T-cell (primary cell): ENCODE results near the gene ADCY5. TPM values are rescaled to one million over a fixed set of nuclear protein-coding genes. Genes with fewer than 3 reads are reported as not detected.

Source experiments
- ATAC-seq, 4 experiments: fragments of 200-7000 bp in 3 of 4; fragments of 150-1000 bp in 1 of 4; cut with Tn5 transposase; replicated peaks in 1 of 4; 1 replicate in 3 of 4; 2 replicates in 1 of 4; pipeline ENCODE4 v1.10.0; 2021; ENCODE audit warnings: moderate library complexity in 3 of 4, mild to moderate bottlenecking in 2 of 4, moderate number of reproducible peaks in 1 of 4
- CTCF ChIA-PET, 2 donors: fragments of 300-600 bp; sonication (Branson Sonifier 250); formaldehyde crosslinking; loops; one replicate each; lab custom pipeline; 2022; ENCODE audit warnings: antibody characterized with exemption in 2 of 2; lab: Charles Lee
- POLR2A ChIA-PET, 2 donors: fragments of 300-600 bp; sonication (Branson Sonifier 250); formaldehyde crosslinking; loops; one replicate each; lab custom pipeline; 2022; ENCODE audit warnings: antibody characterized with exemption in 2 of 2; lab: Charles Lee
- DNase-seq, 35 experiments: peaks; one replicate each; pipeline versions ENCODE4 v3.0.0 to v3.0.0-alpha.2; 2013 to 2023
- H3K27ac ChIP-seq: one replicate; pipeline ENCODE4 v1.5.1; 2013; ENCODE audit warnings: low read length
- H3K27me3 ChIP-seq, 2 experiments: replicated peaks in 1 of 2; 1 replicate in 1 of 2; 2 replicates in 1 of 2; pipeline versions ENCODE4 v1.6.1 to v1.7.0; 2013; ENCODE audit warnings: low read length in 1 of 2, mixed read lengths in 1 of 2; ENCODE audit not compliant: control insufficient read depth in 2 of 2, insufficient read depth in 2 of 2; ENCODE audit errors: extremely low read depth in 1 of 2
- H3K36me3 ChIP-seq, 2 donors: 1 replicate in 1 of 2; 2 replicates in 1 of 2; pipeline versions ENCODE4 v1.6.1 to v1.7.0; 2013; ENCODE audit warnings: low read length in 1 of 2; ENCODE audit not compliant: control insufficient read depth in 2 of 2, insufficient read depth in 1 of 2; ENCODE audit errors: extremely low read depth in 1 of 2
- H3K4me1 ChIP-seq, 2 experiments: 1 replicate in 1 of 2; 2 replicates in 1 of 2; pipeline versions ENCODE4 v1.6.1 to v1.7.0; 2013; ENCODE audit warnings: low read length in 2 of 2, mixed read lengths in 1 of 2; ENCODE audit not compliant: insufficient read depth in 2 of 2, control insufficient read depth in 1 of 2; ENCODE audit errors: extremely low read depth in 1 of 2
- H3K4me3 ChIP-seq, 2 donors: 1 replicate in 1 of 2; 2 replicates in 1 of 2; pipeline versions ENCODE4 v1.5.1 to v1.7.0; 2013; ENCODE audit warnings: mild to moderate bottlenecking in 2 of 2, low read length in 1 of 2, moderate library complexity in 1 of 2; ENCODE audit not compliant: control insufficient read depth in 1 of 2; ENCODE audit errors: extremely low read depth in 1 of 2
- H3K9me3 ChIP-seq: 2 replicates; pipeline ENCODE4 v1.7.0; 2013
- H3K27ac Mint-ChIP-seq, 2 donors: one replicate each; pipeline ENCODE4 v1.8.0; 2020 to 2021; ENCODE audit warnings: mild to moderate bottlenecking in 2 of 2, mixed read lengths in 2 of 2
- H3K27me3 Mint-ChIP-seq, 2 donors: one replicate each; pipeline ENCODE4 v1.8.0; 2021 to 2022; ENCODE audit warnings: mixed read lengths in 2 of 2
- H3K36me3 Mint-ChIP-seq: one replicate; pipeline ENCODE4 v1.8.0; 2021; ENCODE audit warnings: mixed read lengths
- H3K4me1 Mint-ChIP-seq, 3 donors: one replicate each; pipeline ENCODE4 v1.8.0; 2020 to 2022; ENCODE audit warnings: mixed read lengths in 3 of 3, mild to moderate bottlenecking in 1 of 3
- H3K4me3 Mint-ChIP-seq, 3 donors: one replicate each; pipeline ENCODE4 v1.8.0; 2020 to 2022; ENCODE audit warnings: mild to moderate bottlenecking in 3 of 3, mixed read lengths in 3 of 3, moderate library complexity in 3 of 3
- H3K9me3 Mint-ChIP-seq, 3 donors: one replicate each; pipeline ENCODE4 v1.8.0; 2020 to 2022; ENCODE audit warnings: mixed read lengths in 3 of 3
- WGBS: methylation state at CpG from one replicate; pipeline ENCODE4 v1.1.5; 2013; ENCODE audit warnings: missing lambda C conversion rate; ENCODE audit not compliant: insufficient coverage; 5-methylcytosine and 5-hydroxymethylcytosine counted together
- total RNA-seq, 35 experiments: library from RNA in 6 of 35; stranded (reverse) in 6 of 35; fragments of 120-200 nt in 1 of 35; gene quantifications; one replicate each; pipeline versions ENCODE4 v1.2.1 to v1.2.4 and lab custom pipeline; 2013 to 2026

The ADCY5 gene
- total RNA-seq, 5 donors from 2014 or later (not counting 1 experiment from before 2014, with no cell fraction given): 0.23 TPM; not detected in 4

DNA sequence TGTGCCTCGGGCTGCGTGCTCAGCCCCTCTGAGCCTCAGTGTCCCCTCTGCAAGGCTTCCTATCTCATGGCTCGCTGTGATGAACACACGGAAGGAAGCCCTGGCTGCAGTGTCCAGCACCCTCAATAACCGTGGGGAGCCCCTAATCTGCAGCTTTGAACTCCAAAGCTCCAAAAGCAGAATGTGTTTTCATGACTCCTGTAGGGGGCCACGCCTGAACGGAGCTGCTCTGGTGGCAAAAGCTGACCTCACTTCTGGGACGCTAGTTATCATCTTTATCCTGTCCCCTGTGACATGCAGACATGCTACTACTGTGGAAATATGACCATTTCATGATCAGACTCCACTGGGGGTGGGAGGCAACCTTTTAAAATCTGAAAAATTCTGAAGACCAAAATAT lies 148.3 kb downstream of the ADCY5 start:
- DNase-seq: no peak
- Histone ChIP-seq H3K4me1 (no peaks in the 10 kb centered on the region), H3K36me3 (no peaks in the 10 kb centered on the region), H3K27me3 (peaks cover 0 to 37% of the 10 kb centered on the region in 2 experiments), H3K9me3 (no peaks in the 10 kb centered on the region), H3K4me3 (no peak overlapping the region), H3K27ac (no peak overlapping the region)
- H3K27ac Mint-ChIP-seq: no peak overlapping the region
- H3K36me3 Mint-ChIP-seq: no peaks in the 10 kb centered on the region
- ATAC-seq: no peak
- ChIA-PET CTCF (no interaction called here), POLR2A (no interaction called here)
- WGBS: 83% methylated on average over 8 of the region's 8 CpGs
- H3K4me3 Mint-ChIP-seq: no peak overlapping the region
- no peaks in the 10 kb centered on the region for H3K4me1 Mint-ChIP-seq
- peaks cover 9 to 12% of the 10 kb centered on the region in 2 donors for H3K27me3 Mint-ChIP-seq
- no peaks in the 10 kb centered on the region for H3K9me3 Mint-ChIP-seq

DNA sequence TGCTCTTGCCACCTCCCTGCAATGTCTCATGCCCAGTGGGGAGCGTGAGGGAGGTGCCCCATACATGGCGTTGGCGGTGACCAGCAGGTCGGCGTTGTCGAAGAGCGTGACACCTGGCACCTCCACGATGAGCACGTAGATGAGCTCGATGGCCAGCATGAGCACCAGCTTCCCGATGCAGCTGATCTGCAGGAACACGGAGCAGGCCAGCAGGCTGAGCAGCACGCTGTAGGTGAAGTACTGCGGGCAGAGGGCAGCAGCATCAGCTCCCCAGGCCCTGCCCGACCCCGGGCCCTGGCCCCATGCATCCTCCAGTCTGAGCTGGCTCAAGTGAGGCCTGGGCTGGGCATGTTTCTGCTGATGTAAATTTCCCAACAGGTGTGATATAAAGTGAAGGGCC lies 148.8 kb downstream of the ADCY5 start:
- DNase-seq (no peak), ATAC-seq (no peak)
- 91% methylated on average over 16 of the region's 16 CpGs for WGBS
- peaks cover 9 to 12% of the 10 kb centered on the region in 2 donors for H3K27me3 Mint-ChIP-seq
- H3K36me3 Mint-ChIP-seq: no peaks in the 10 kb centered on the region
- Histone ChIP-seq H3K27ac (no peak overlapping the region), H3K4me3 (no peak overlapping the region), H3K9me3 (no peaks in the 10 kb centered on the region), H3K36me3 (no peaks in the 10 kb centered on the region), H3K27me3 (peaks cover 0 to 41% of the 10 kb centered on the region in 2 experiments), H3K4me1 (no peaks in the 10 kb centered on the region)
- H3K4me3 Mint-ChIP-seq: no peak overlapping the region
- no peaks in the 10 kb centered on the region for H3K4me1 Mint-ChIP-seq
- ChIA-PET POLR2A (no interaction called here), CTCF (no interaction called here)
- H3K9me3 Mint-ChIP-seq: no peaks in the 10 kb centered on the region
- no peak overlapping the region for H3K27ac Mint-ChIP-seq

DNA sequence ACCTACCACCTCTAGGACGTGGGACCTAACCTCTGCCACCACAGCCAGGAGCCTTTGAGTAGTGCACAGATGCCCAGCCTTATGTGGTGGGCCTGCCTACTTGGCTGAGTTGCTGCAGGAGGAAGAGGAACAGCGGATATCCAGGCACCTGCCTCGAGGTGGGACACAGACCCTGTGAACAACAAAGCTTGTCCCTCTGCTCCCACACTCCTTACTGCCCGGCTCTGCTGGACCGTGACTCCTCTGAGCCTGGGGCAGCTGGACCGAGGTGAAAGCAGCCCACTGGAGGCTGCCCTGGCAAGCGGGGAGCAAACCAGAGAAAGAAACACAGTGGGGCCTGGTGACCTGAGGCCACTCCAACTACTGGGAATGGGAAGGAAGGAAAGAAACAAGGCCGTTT lies 149.3 kb downstream of the ADCY5 start:
- DNase-seq (no peak), ATAC-seq (no peak)
- peaks cover 9 to 12% of the 10 kb centered on the region in 2 donors for H3K27me3 Mint-ChIP-seq
- H3K9me3 Mint-ChIP-seq: no peaks in the 10 kb centered on the region
- Histone ChIP-seq H3K27ac (no peak overlapping the region), H3K36me3 (no peaks in the 10 kb centered on the region), H3K4me3 (no peak overlapping the region), H3K27me3 (peaks cover 0 to 36% of the 10 kb centered on the region in 2 experiments), H3K4me1 (no peaks in the 10 kb centered on the region), H3K9me3 (no peaks in the 10 kb centered on the region)
- no peaks in the 10 kb centered on the region for H3K36me3 Mint-ChIP-seq
- ChIA-PET POLR2A (no interaction called here), CTCF (no interaction called here)
- H3K4me3 Mint-ChIP-seq: no peak overlapping the region
- no peak overlapping the region for H3K27ac Mint-ChIP-seq
- 33% methylated on average over 3 of the region's 8 CpGs for WGBS
- H3K4me1 Mint-ChIP-seq: no peaks in the 10 kb centered on the region

DNA sequence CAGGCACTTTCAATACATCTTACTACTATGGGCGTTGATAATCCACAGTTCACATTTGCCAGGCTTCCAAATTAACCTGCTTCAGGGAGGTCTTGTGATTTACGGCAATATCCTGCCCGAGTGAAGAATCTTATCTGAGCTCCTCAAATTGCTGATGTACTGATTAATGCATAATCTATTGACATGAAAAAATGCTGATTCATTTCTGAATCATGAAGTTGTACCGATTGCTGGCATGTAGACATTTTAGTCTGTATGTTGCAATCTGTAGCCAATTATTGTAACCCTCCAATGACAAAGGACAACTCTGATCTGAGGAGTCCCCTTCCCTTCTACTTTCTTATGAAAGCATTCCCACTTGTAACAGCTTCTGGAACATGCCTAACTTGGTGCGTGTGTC lies 150.0 kb downstream of the ADCY5 start:
- H3K36me3 Mint-ChIP-seq: no peaks in the 10 kb centered on the region

DNA sequence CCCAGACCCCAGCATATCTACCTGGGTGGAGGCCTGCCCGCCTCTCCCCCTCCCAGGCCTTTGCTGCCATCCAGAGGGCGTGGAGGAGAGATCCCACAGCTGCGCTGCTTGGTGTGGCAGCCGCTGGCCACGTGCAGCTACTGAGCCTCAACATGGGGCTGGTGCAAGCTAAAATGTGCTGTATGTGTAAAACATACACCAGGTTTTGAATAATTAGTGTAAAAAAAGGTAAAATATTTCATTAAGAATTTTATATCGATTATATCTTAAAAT lies 151.3 kb downstream of the ADCY5 start:
- Histone ChIP-seq H3K4me1 (no peaks in the 10 kb centered on the region), H3K4me3 (no peak overlapping the region), H3K9me3 (no peaks in the 10 kb centered on the region), H3K27ac (no peak overlapping the region), H3K36me3 (no peaks in the 10 kb centered on the region), H3K27me3 (peaks cover 0 to 25% of the 10 kb centered on the region in 2 experiments)
- H3K27ac Mint-ChIP-seq: no peak overlapping the region
- ChIA-PET CTCF (no interaction called here), POLR2A (no interaction called here)
- no peaks in the 10 kb centered on the region for H3K36me3 Mint-ChIP-seq
- H3K4me1 Mint-ChIP-seq: no peaks in the 10 kb centered on the region
- WGBS: no CpG with 5 or more reads among the region's 6 CpGs
- no peak for ATAC-seq
- H3K27me3 Mint-ChIP-seq: peaks cover 8 to 11% of the 10 kb centered on the region in 2 donors
- DNase-seq: no peak
- H3K9me3 Mint-ChIP-seq: no peaks in the 10 kb centered on the region
- no peak overlapping the region for H3K4me3 Mint-ChIP-seq

More for the DNA sequence above, 150.0 kb downstream of the ADCY5 start:
- Mint-ChIP-seq H3K27ac (no peak overlapping the region), H3K9me3 (no peaks in the 10 kb centered on the region), H3K4me1 (no peaks in the 10 kb centered on the region), H3K27me3 (peaks cover 13 to 16% of the 10 kb centered on the region in 2 donors), H3K4me3 (no peak overlapping the region)
- 94% methylated on average over 2 of the region's 5 CpGs for WGBS
- Histone ChIP-seq H3K9me3 (no peaks in the 10 kb centered on the region), H3K27ac (no peak overlapping the region), H3K27me3 (peaks cover 0 to 32% of the 10 kb centered on the region in 2 experiments), H3K4me3 (no peak overlapping the region), H3K36me3 (no peaks in the 10 kb centered on the region), H3K4me1 (no peaks in the 10 kb centered on the region)
- ChIA-PET POLR2A (no interaction called here), CTCF (no interaction called here)
- DNase-seq: no peak
- ATAC-seq: no peak

DNA sequence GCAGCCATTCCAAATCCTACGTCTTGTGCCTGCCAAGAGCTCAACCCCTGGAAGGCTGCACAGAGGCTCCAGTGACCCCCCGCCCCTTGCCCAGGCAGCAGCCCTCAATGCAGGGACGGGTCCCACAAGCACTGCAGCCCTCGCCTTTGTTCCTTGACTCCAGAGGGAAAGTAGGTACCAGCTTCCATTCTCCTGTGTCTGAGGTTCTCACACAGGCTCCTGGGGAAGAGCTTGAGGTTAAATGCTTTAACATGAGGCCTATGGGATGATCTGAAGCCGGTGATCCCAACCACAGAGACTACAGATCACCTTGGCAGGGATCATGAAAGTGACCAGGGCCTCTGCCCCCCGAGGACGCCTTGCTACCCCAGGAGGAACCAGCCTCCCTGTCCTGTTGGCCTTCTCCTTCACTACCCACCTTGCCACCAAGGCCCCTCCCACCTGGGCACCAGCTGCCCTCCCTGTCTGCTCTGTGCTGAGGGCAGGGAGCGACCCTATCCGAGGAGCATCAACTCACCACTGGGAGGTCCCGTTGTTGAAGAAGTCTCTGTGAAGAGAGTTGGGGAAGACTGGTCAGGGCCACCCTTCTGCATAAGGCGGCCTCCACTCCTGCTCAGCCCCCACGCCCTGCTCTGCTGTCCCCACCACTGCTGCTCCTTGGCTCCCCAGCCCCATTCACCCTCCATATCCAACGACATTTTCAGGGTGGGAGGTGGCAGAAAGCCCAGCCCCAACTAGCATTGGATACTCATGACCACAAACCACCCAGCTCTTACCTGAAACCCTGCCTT lies 151.9 kb downstream of the ADCY5 start:
- no peaks in the 10 kb centered on the region for H3K9me3 ChIP-seq
- 82% methylated on average over 7 of the region's 13 CpGs for WGBS
- peaks cover 0 to 29% of the 10 kb centered on the region in 2 experiments for H3K27me3 ChIP-seq
- H3K27ac ChIP-seq: no peak overlapping the region
- no peak for DNase-seq
- Mint-ChIP-seq H3K9me3 (no peaks in the 10 kb centered on the region), H3K36me3 (no peaks in the 10 kb centered on the region), H3K27me3 (peaks cover 8 to 10% of the 10 kb centered on the region in 2 donors), H3K4me3 (no peak overlapping the region), H3K4me1 (no peaks in the 10 kb centered on the region), H3K27ac (no peak overlapping the region)
- no peaks in the 10 kb centered on the region for H3K36me3 ChIP-seq
- no peak overlapping the region for H3K4me3 ChIP-seq
- CTCF ChIA-PET: no interaction called here
- ATAC-seq: no peak
- no peaks in the 10 kb centered on the region for H3K4me1 ChIP-seq
- POLR2A ChIA-PET: no interaction called here
